Sigmoid colon (tissue), 3 donors: ENCODE measurements around the gene FSTL4.

Experiments
- POLR2A ChIP-seq, 2 donors: fragments of 450-650 bp; IDR thresholded peaks; one replicate each; pipeline ENCODE4 v1.6.1; 2016; ENCODE audit warnings: antibody characterized with exemption in 2 of 2, mild to moderate bottlenecking in 2 of 2, moderate library complexity in 2 of 2
- TF ChIP-seq, protein P1 (sequence below), 4 experiments: fragments of 450-650 bp in 3 of 4; fragments of 200-600 bp in 1 of 4; IDR thresholded peaks; one replicate each; pipeline ENCODE4 v1.5.1; 2016 to 2019; ENCODE audit warnings: antibody characterized with exemption in 4 of 4, mild to moderate bottlenecking in 3 of 4, moderate library complexity in 2 of 4

DNA sequence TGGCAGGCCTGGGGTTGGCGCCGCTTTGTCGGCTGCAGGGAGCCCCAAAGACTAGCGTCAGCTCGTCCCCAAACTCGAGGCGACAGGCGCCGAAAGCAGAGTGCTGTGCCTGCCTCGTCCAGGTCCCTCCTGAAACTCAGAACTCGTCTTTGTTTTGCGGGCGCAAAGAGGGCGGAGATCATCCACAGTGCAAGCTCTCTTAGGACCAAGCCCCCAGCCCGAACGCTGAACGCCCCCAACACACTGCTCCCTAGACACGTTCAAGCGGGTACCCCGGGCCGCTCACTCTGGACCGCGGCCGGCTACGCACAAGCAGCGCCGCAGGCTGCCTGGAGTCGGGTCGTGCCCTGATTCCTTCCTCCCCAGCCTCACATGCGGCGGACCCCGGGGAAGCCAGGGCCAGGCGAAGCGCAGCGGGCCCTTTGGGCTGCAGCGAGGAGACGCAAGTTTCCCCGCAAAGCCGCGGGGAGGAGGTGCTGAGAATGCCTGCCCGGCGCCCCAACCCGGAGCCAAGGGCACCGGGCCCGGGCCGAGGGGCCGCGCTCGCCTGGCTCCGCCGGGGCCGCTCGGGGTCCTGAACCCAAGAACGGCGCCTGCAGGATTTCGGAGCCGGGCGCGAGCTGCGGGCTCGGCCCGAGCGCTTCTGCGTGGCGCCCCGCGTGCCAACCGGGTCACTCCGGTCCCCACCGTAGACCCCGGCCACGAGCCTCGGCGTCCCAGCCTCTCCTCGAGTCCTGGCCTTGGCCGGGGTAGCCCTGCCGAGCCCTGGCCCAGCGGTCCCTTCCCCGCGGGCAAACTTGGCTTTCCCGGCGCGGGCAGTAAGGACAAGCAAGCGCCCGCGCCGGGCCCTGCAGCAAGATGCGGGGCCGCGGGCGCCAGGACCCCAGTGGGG, 738 bp downstream of the FSTL4 start:
- TF ChIP-seq, protein P1, sequence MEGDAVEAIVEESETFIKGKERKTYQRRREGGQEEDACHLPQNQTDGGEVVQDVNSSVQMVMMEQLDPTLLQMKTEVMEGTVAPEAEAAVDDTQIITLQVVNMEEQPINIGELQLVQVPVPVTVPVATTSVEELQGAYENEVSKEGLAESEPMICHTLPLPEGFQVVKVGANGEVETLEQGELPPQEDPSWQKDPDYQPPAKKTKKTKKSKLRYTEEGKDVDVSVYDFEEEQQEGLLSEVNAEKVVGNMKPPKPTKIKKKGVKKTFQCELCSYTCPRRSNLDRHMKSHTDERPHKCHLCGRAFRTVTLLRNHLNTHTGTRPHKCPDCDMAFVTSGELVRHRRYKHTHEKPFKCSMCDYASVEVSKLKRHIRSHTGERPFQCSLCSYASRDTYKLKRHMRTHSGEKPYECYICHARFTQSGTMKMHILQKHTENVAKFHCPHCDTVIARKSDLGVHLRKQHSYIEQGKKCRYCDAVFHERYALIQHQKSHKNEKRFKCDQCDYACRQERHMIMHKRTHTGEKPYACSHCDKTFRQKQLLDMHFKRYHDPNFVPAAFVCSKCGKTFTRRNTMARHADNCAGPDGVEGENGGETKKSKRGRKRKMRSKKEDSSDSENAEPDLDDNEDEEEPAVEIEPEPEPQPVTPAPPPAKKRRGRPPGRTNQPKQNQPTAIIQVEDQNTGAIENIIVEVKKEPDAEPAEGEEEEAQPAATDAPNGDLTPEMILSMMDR (IDR thresholded peaks at IDR 0.05): no peak
- TF ChIP-seq POLR2A (IDR thresholded peaks at IDR 0.05): no peak
